Uterus (tissue), 2 donors: Measurements from ENCODE around the gene FETUB.

Experiments
- CTCF ChIP-seq, 4 experiments: fragments of 200-600 bp in 2 of 4; fragments of 450-650 bp in 2 of 4; sonication (generic) in 2 of 4; IDR thresholded peaks; one replicate each; pipeline ENCODE4 v1.5.1; 2016 to 2019; ENCODE audit warnings: antibody characterized with exemption in 4 of 4, mild to moderate bottlenecking in 2 of 4, moderate library complexity in 1 of 4
- POLR2A ChIP-seq, 2 donors: fragments of 450-650 bp; IDR thresholded peaks; one replicate each; pipeline ENCODE4 v1.6.1; 2016; ENCODE audit warnings: antibody characterized with exemption in 2 of 2, mild to moderate bottlenecking in 1 of 2, moderate library complexity in 1 of 2

GRCh38 chr3:186598794-186599141 is 41.4 kb upstream of the FETUB start:
- TF ChIP-seq CTCF (IDR thresholded peaks at IDR 0.05) (no peak), POLR2A (IDR thresholded peaks at IDR 0.05) (no peak)
